ENCODE measurements around the gene RFX8. TPM values are rescaled to one million over a fixed set of nuclear protein-coding genes. Genes with fewer than 3 reads are reported as not detected.
A peak's percentile ranks its signal among the peaks of the same experiment; 100 is the strongest.
"Not testable (repeated sequence)": the region's sequence is repeated elsewhere in the genome, so short reads cannot be mapped to it uniquely, and the experiment has no call there.

The RFX8 gene
- total RNA-seq, 4 donors from 2014 or later = 0.91 TPM; not detected in 3

DNA sequence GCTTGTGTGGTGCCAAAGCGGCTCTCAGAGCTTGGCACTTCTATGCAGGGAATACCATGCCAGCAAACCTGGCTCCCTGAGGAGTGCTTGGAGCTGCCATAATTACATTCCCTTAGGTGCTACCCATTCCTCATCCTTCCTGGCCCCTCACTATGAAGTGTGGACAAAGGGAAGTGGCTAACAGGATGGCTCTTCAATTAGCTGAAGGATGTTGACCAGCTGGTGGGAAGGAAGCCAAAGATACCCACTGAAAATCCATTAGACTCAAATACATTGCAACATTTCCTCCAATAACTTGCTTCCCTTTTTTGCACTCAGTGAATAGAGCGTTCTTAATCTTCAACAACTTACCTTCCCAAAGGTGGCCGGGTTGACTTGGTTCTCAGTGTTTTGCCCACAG, 8.5 kb downstream of the RFX8 start:
- WGBS = 80% methylated on average over 3 of the region's 3 CpGs
- intact Hi-C loops (cut with DNase I) = no loop called here

DNA sequence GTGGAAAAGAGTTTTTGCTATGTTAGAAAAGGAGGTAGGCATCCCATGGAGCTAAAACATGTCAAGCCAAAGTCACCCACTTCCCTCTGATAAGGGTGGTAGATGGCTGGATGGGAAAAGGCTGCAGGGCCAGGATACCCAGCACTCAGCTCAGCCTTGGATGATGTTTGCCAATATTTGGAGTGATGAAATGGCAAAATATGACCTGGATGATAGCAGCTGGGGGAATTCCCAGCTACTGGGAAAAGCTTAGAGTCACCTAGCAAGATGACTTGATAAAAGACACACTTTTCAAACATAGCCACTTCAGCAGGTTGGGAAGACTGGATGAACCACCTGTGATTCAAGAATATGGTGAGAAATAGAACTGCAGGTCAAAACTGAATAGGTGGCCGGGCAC, 10.1 kb downstream of the RFX8 start:
- TF ChIP-seq, protein P1, sequence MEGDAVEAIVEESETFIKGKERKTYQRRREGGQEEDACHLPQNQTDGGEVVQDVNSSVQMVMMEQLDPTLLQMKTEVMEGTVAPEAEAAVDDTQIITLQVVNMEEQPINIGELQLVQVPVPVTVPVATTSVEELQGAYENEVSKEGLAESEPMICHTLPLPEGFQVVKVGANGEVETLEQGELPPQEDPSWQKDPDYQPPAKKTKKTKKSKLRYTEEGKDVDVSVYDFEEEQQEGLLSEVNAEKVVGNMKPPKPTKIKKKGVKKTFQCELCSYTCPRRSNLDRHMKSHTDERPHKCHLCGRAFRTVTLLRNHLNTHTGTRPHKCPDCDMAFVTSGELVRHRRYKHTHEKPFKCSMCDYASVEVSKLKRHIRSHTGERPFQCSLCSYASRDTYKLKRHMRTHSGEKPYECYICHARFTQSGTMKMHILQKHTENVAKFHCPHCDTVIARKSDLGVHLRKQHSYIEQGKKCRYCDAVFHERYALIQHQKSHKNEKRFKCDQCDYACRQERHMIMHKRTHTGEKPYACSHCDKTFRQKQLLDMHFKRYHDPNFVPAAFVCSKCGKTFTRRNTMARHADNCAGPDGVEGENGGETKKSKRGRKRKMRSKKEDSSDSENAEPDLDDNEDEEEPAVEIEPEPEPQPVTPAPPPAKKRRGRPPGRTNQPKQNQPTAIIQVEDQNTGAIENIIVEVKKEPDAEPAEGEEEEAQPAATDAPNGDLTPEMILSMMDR (IDR thresholded peaks at IDR 0.05) = no peak
- TF ChIP-seq POLR2A (IDR thresholded peaks at IDR 0.05; ENCODE audit: low read depth) = no peak
- no peak for TF ChIP-seq POLR2AphosphoS5 (IDR thresholded peaks at IDR 0.05)
- TF ChIP-seq EP300 (IDR thresholded peaks at IDR 0.05) = no peak
- intact Hi-C loops (cut with DNase I) = no loop called here
- Histone ChIP-seq H3K36me3 (no peaks in the 10 kb centered on the region), H3K4me1 (peaks cover 0 to 19% (median 10%) of the 10 kb centered on the region in 4 donors), H3K27ac (replicated peaks in 1 of 4) (no peak overlapping the region), H3K27me3 (no peaks in the 10 kb centered on the region), H3K9me3 (no peaks in the 10 kb centered on the region), H3K4me3 (no peak overlapping the region)
- no peak for DNase-seq (ENCODE audit: extremely low spot score)
- WGBS = 100% methylated on average over 1 of the region's 1 CpG

More for the DNA sequence above, 8.5 kb downstream of the RFX8 start:
- H3K27ac ChIP-seq (replicated peaks in 1 of 4) = no peak overlapping the region
- H3K4me3 ChIP-seq = no peak overlapping the region
- no peaks in the 10 kb centered on the region for H3K9me3 ChIP-seq
- no peaks in the 10 kb centered on the region for H3K27me3 ChIP-seq
- peaks cover 0 to 19% (median 10%) of the 10 kb centered on the region in 4 donors for H3K4me1 ChIP-seq
- TF ChIP-seq POLR2AphosphoS5 (IDR thresholded peaks at IDR 0.05) (no peak), EP300 (IDR thresholded peaks at IDR 0.05) (no peak), POLR2A (IDR thresholded peaks at IDR 0.05; ENCODE audit: low read depth) (no peak)
- DNase-seq (ENCODE audit: extremely low spot score) = no peak
- no peaks in the 10 kb centered on the region for H3K36me3 ChIP-seq

DNA sequence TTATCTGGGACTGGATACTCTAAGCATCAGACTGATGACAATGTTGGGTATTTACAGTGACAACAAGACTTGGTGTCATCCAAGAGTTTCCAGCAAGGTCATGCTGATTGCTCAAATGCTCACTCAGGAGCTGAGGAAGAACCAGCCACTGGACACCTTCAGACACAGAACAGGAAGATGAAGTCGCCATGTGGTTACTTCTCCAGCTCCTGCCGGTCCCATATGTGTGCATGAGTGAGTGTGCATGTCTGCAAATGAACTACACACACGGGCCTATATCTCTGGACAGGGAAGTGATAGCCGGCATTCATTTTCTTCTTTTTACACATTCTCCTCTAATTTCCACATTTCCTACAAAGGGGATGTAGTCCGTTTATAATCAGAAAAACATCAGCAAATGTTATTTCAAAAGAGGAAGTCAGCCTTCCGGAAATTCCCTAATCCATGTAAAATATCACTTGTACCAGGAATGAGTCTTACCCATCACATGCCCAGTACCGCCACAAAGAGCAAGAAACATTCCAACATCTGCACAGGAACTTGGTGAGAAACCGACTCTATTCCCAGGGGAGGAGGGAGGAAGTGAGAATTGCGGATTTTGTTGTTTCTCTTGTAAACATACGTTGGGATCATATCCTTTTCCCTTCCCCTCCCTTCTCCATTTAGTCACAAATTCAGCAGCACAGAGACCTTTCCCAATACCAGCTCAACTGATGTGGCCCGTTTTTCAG, 10.8 kb downstream of the RFX8 start:
- TF ChIP-seq, protein P1 (IDR thresholded peaks at IDR 0.05) = no peak
- TF ChIP-seq EP300 (IDR thresholded peaks at IDR 0.05) (no peak), POLR2A (IDR thresholded peaks at IDR 0.05; ENCODE audit: low read depth) (no peak), POLR2AphosphoS5 (IDR thresholded peaks at IDR 0.05) (no peak)
- DNase-seq (ENCODE audit: extremely low spot score) = no peak
- Histone ChIP-seq H3K9me3 (no peaks in the 10 kb centered on the region), H3K27ac (replicated peaks in 1 of 4) (peak overlapping the region in 1 of 4 donors; percentile 17), H3K36me3 (no peaks in the 10 kb centered on the region), H3K4me3 (no peak overlapping the region), H3K4me1 (peaks cover 0 to 19% (median 10%) of the 10 kb centered on the region in 4 donors), H3K27me3 (no peaks in the 10 kb centered on the region)
- intact Hi-C loops (cut with DNase I) = no loop called here
- 47% methylated on average over 11 of the region's 11 CpGs for WGBS

DNA sequence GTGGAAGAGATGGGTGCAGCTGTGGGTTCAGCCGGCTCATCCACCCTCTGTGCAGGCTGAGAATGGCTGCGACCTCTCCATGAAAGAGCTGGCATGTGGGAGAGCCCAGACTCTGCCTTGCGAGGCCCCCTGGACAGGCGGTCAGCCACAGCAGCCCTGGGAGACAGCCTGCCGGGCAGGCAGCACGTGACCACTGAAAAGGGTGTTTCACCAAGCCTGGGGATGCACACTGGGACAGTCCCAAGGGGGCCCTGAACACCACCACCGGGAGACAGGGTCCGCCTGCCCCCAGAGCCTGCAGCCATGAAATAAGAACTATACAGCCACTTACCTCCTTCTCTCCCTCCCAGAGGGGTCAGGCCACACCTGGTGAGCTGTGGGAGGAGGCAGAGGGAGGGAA, 11.5 kb downstream of the RFX8 start:
- TF ChIP-seq, protein P1 (IDR thresholded peaks at IDR 0.05) = no peak
- no peak for TF ChIP-seq EP300 (IDR thresholded peaks at IDR 0.05)
- no peak for TF ChIP-seq POLR2AphosphoS5 (IDR thresholded peaks at IDR 0.05)
- TF ChIP-seq POLR2A (IDR thresholded peaks at IDR 0.05; ENCODE audit: low read depth) = no peak
- Histone ChIP-seq H3K27me3 (no peaks in the 10 kb centered on the region), H3K9me3 (no peaks in the 10 kb centered on the region), H3K4me1 (peaks cover 0 to 19% (median 10%) of the 10 kb centered on the region in 4 donors), H3K36me3 (no peaks in the 10 kb centered on the region), H3K27ac (replicated peaks in 1 of 4) (peak overlapping the region in 1 of 4 donors; percentile 17), H3K4me3 (no peak overlapping the region)
- intact Hi-C loops (cut with DNase I) = no loop called here
- WGBS = 93% methylated on average over 6 of the region's 8 CpGs
- DNase-seq (ENCODE audit: extremely low spot score) = no peak

DNA sequence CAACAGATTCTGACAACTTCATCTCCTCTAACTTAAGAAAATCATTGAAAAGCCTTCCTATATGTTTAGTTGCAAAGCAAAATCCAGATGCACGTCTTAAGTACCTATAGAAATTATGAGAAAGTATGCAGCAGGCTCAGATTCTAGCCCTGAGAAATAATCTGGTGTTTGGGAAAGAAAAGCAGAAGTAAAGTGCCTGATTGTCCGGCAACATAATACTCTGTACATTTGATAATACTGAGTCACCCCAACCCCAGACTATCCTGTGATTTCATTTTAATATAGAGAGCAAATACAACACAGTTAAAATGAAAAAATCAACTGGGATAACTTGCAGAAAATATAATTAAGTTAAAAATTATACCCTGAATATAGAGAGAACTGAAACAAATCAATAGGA, 13.5 kb downstream of the RFX8 start:
- Histone ChIP-seq H3K27ac (replicated peaks in 1 of 4) (no peak overlapping the region), H3K9me3 (no peaks in the 10 kb centered on the region), H3K36me3 (no peaks in the 10 kb centered on the region), H3K4me3 (no peak overlapping the region), H3K27me3 (no peaks in the 10 kb centered on the region), H3K4me1 (peaks cover 0 to 19% (median 10%) of the 10 kb centered on the region in 4 donors)
- no peak for DNase-seq (ENCODE audit: extremely low spot score)
- intact Hi-C loops (cut with DNase I) = no loop called here
- TF ChIP-seq EP300 (IDR thresholded peaks at IDR 0.05) (no peak), POLR2AphosphoS5 (IDR thresholded peaks at IDR 0.05) (no peak), POLR2A (IDR thresholded peaks at IDR 0.05; ENCODE audit: low read depth) (no peak)
- TF ChIP-seq, protein P1 (IDR thresholded peaks at IDR 0.05) = no peak
- 91% methylated on average over 2 of the region's 2 CpGs for WGBS

DNA sequence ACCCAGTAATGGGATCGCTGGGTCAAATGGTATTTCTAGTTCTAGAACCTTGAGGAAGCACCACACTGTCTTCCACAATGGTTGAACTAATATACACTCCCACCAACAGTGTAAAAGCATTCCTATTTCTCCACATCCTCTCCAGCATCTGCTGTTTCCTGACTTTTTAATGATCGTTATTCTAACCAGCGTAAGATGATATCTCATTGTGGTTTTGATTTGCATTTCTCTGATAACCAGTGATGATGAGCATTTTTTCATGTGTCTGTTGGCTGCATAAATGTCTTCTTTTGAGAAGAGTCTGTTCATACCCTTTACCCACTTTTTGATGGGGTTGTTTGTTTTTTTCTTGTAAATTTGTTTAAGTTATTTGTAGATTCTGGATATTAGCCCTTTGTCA, 20.5 kb downstream of the RFX8 start:
- H3K36me3 ChIP-seq; H3K4me3 ChIP-seq; intact Hi-C loops (cut with DNase I); H3K4me1 ChIP-seq; H3K27ac ChIP-seq (replicated peaks in 1 of 4); H3K9me3 ChIP-seq; H3K27me3 ChIP-seq; DNase-seq (ENCODE audit: extremely low spot score): not testable (repeated sequence)
- WGBS = 70% methylated on average over 3 of the region's 3 CpGs

Data from esophagus muscularis mucosa (tissue), 4 donors.